Inferior parietal cortex (tissue), 1 donor: ENCODE measurements around the gene TRPM7.
A peak's percentile ranks its signal among the peaks of the same experiment; 100 is the strongest.
"Not testable (repeated sequence)": the region's sequence is repeated elsewhere in the genome, so short reads cannot be mapped to it uniquely, and the experiment has no call there.

Source experiments
- DNase-seq: peaks from one replicate; pipeline ENCODE4 v3.0.0-alpha.2; 2016; ENCODE audit errors: extremely low spot score

TRPM7 gene

DNA sequence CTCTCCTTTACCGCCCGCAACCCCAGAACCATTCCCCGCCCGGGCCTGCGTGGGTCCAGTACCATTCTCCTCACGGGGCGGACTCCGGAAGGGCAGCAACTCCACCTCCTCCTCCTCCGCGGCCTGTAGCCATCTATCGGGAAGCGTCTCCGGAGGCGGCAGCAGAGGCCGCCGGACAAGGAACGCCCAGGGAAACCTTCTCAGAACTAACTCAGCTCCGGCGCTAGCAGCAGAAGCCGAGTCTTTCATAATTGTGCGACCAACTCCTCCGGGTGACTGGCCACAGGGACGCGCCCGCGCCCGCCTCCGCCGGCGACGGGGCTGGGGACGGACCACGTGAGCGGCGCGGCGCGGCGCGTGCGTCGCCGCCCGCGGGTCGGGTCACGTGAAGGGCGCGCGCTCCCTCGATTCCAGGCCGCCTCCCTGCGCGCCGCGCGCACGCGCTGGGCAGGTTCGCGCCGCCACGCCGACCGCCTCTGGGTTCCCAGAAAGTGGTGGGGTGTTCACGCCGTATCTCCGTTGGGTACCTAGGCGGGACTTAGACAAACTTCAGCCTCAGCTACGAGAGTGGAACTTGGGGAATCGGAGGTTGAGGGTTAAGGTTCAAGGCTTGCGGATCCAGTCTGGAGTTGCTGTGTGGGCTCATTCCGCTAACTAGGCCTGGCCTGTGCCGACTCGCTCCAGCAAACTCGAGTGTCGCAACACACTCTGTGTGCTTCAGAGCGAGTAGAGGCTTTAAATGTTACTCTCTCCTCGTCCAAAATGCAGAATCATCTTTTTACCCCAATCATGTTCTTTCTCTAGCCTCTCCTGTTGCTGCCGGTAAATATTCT, at the start of gene TRPM7:
Gene TRPM7 (minus strand): TSS at position 329 of the 833 bp plus-strand sequence. CDS start 264 bp downstream, at position 65.
- peak; percentile 84 for DNase-seq

- DNase-seq: no peak
Measured at GRCh38 chr15:50735156-50735555, 48.6 kb upstream of the TRPM7 start.

DNA sequence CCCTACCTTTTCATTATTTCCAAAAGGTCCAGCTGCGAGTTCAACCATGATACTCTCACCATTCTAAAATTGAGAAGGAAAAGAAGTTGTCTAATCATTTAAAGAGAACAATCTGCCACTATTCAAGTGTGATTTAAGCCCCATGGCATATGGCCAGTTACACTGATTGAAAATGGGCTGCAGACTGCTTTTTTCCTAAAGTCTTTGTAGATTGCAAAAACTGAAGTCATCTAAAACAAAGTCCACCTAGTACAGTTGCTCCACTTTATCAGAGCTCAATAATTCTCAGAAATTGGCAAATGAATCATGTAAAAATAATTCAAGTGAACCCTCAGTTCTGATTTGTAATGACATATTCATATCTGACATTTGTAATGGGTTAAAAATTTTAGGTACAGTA, 39.7 kb upstream of the TRPM7 start:
- no peak for DNase-seq

DNA sequence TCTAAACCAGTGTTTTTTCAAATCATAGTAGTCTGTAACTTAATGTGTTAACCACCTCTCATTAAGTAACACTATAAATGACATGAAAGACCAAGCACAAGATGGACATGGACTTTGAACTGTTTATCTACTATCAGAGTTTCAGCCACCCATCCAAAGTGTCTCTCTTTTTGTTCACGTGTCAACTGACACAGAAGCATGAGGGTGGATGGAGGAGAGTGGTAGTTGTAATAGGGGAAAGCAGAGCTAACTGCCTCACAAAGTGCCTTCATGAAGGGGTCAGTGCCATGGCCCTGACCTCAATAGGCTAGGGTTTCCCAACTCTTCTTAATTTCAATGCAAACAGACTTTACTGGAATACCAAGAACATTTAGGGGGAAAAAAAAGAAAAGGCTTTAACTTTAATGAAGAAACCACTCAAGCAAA, 32.1 kb upstream of the TRPM7 start:
- DNase-seq: no peak

- DNase-seq: no peak
Measured at GRCh38 chr15:50712018-50712417, 25.4 kb upstream of the TRPM7 start.

DNA sequence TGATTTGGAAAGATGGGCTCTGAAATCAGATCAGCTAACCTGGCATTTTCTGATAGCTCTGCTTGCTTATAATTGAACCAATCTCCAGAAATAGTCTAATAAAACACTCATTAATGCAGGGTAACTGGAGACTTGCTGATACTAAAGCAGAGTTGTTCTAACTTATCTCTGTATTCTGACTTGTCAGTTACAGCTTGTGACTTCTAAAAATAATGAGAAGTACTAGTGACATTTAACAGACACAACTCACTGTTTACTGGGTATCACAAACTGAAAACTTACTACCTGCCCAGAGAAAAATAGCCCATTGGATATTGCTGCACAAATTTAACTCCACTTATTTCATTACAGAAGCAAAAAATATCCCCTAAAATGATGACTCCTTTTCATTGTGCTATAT, 24.0 kb upstream of the TRPM7 start:
- DNase-seq: no peak

- no peak for DNase-seq
Measured at GRCh38 chr15:50707878-50708427, 21.4 kb upstream of the TRPM7 start.

DNA sequence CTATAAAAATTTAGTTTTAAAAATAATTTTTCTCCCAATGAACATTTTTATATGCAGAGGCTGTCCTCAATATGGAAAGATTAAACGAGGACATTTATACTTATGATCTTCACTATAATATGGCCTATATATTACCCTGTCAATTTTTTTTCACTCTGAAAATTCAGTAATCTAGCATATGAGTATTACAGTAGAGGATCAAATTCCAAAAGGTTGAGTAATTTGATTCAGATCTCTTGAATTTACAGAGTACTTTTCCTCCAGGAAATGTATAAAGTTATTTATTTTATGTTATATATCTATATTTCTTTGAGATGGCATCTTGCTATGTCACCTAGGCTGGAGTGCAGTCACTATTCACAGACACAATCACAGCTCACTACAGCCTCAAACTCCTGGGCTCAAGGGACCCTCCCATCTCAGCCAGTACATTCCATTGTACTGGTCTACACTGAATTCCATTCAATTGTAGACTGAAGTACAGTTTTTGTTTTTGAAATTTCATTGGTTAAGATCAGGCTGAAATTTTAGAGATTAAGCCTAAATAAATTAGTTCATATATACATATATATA, 16.3 kb upstream of the TRPM7 start:
- DNase-seq: no peak

DNA sequence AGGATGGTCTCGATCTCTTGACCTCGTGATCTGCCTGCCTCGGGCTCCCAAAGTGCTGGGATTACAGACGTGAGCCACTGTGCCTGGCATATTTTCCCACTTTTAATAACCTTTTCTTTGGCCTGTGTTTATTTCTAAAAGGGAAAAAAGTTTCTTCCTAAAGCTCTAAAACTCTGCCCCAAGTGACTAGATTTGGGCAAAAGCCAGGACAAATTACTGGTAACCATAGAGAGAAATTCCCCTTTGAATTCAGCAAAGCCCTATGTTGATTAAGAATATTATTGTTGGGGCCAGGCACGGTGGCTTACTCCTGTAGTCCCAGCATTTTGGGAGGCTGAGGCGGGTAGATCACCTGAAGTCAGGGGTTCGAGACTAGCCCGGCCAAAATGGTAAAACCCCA, 11.5 kb upstream of the TRPM7 start:
- DNase-seq: no peak

DNA sequence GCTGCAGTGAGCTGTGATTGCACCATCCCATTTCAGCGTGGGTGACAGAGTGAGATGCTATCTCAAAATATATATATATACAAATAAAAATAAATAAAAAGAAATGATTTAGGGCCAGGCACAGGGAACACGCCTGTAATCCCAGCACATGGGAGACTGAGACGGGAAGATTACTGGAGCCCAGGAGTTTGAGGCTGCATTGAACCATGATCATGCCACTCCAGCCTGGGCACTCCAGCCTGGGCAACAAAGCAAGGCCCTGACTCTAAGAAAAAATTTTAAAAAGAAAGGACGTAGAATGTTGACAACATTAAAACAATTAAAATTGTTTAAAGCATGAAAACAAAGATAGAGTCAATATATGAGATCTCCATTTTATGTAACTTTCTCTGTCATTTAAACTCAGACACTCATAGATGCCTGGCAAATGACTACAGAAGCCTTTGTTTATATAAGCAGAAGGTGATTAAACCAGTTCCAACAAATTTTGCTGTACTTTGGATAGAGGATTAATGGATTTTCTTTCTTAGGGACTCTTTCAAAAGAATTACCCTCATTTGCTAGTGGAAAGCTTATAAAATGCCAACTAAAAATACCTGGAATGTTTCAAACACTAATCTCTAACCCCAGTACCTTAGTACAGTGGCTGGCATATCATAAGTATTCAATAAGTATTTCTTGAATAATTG, 10.7 kb upstream of the TRPM7 start:
- no peak for DNase-seq

- not testable (repeated sequence) for DNase-seq
Measured at GRCh38 chr15:50694634-50695165, 8.1 kb upstream of the TRPM7 start.

GRCh38 chr15:50687302-50687902, 805 bp upstream of the TRPM7 start:
- DNase-seq: no peak

DNA sequence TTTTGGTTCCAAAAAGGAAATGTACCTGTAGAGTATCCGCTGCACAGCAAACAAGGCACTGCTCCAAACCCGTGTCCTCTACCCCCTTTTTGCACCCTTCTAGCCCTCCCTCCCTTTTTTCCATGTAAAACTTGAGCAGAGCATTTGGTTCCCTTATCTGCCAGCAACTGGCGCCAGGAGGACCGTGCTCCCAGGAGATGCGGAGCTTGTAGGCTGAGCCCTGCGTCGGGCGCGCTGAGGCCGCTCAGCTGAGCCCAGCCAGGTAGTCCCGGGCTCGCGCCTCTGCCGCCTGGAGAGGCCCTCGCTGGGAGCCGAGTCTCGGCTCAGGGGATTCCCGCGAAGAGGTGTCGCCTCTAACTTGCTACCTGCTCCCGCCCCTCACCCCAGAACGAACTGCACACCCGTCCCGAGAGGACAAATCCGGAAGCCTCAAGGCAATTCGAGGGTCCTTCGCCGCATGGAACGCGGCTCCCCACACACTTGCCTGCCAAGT, 575 bp downstream of the TRPM7 start:
- DNase-seq: peak; percentile 49

DNA sequence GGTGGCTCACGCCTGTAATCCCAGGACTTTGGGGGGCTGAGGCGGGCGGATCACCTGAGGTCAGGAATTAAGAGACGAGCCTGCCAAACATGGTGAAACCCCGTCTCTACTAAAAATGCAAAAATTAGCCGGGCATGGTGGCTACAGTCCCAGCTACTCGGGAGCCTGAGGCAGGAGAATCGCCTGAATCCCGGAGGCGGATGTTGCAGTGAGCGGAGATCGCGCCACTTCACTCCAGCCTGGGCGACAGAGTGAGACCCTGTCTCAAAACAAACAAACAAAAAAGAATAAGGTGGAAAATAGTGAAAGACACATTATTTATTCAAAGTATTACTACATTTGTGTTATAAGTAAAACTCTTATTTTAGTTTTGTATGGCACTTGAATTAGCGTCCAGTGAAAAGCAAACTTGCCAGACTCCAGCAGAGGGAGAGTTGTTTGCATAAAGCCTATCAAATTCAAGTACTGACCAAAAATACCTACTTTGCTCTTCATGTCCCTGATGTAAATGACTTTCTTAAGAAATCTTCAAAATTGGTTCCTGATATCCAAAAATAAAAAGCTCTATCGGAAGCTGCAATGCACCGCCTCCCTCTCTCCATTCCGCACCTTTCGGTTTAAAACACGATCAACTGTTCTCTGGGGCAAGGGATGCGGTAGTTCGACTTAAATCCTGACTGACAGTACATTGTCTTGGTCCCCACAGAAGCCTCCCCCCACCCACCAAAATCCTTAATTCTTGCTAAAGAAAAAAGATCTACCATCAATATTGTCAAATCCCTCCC, 1.2 kb downstream of the TRPM7 start:
- DNase-seq: no peak

GRCh38 chr15:50681467-50681866, 5.1 kb downstream of the TRPM7 start:
- no peak for DNase-seq

GRCh38 chr15:50676799-50677483, 9.7 kb downstream of the TRPM7 start:
- no peak for DNase-seq

DNA sequence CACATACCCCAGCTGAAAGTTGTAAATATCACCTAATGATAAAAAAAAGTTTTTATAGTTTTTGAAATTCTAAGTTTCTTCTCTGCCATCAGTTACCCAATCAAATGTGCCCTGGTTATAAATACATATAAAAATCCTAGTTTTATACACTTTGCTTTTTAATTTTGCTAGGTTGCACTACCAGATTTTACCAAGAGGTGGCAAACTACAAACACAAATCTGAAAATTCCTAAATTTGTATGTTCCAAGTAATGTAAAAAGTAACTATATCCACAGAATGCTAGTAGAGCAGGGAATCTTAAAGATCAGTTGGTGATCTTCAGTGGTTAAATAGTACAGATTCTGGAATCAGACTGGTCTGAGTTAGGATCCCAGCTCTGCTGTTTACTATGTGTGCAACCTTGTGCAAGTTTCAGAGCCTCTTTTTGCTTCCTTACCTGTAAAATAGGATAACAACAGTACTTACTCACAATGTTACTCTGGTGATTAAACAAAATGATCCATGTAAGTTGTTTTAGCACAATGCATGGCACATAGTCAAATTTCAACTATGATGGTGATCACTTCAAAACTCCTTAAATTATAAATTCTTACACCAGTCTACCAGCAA, 11.0 kb downstream of the TRPM7 start:
- DNase-seq: peak; percentile 72

DNA sequence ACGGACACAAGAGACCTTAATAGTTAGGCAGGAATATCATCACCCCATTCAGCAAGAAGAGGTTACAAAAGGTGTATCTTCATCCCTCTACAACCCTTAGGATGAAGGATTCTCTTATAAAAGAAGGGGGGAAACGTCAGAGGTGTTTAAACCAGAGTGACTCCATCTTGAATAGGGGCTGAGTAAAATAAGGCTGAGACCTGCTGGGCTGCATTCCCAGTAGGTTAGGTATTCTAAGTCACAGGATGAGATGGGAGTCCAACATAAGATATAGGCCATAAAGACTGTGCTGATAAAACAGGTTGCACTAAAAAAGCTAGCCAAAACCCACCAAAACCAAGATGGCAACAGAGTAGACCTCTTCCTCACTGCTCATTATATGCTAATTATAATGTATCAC, 16.5 kb downstream of the TRPM7 start:
- DNase-seq: no peak

DNA sequence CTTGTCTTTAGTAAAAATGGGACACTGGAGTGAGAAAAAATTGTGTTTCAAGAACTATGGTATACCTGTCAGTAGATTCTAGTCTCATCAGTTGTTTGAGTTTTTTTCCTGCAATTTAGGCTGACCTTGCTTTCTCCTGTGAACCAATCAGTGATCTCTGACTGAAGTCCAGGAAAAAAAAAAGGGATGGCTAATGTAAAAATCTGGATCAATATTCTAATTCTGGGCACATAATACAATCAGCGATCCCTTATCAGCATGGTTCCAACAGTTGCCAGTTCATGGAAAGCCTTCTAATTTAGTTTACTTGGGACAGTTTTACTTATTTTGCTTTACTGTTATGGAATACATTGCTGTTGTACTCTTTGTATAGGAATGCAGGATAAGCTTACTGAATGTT, 17.0 kb downstream of the TRPM7 start:
- DNase-seq: no peak

DNA sequence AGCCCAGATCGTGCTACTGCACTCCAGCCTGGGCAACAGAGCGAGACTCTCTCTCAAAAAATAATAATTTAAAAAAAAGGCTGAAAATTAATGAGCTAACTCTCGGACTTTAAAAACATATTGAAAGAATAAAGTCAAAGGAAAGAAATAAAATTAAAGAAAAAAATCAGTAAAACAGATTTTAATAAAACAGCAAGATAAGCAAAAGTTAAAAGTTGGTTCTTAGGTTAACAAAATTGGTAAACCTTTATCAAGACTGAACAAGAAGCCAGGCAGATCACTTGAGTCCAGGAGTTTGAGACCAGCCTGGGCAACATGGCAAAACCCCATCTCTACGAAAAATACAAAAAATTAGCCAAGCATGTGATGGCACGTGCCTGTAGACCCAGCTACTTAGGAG, 20.7 kb downstream of the TRPM7 start:
- DNase-seq: no peak
